KOPT-K1 (cell line): ENCODE results near the gene NBAS.
"Not testable (repeated sequence)": the region's sequence is repeated elsewhere in the genome, so short reads cannot be mapped to it uniquely, and the experiment has no call there.

Experiments used
- H3K27ac ChIP-seq: fragments of 200-600 bp; sonication (generic); 2 replicates; pipeline ENCODE4 v1.5.1; 2016; ENCODE audit warnings: antibody characterized with exemption, mild to moderate bottlenecking, low read depth, low read length; ENCODE audit not compliant: poor library complexity, severe bottlenecking
- H3K36me3 ChIP-seq: fragments of 200-600 bp; sonication (generic); 2 replicates; pipeline ENCODE4 v1.5.1; 2017; ENCODE audit warnings: antibody characterized with exemption, mild to moderate bottlenecking, low read length, moderate library complexity; ENCODE audit not compliant: insufficient read depth
- H3K9me3 ChIP-seq: fragments of 200-600 bp; sonication (generic); 2 replicates; pipeline ENCODE4 v1.5.1; 2017; ENCODE audit warnings: antibody characterized with exemption, low read length, mild to moderate bottlenecking; ENCODE audit not compliant: insufficient read depth, poor library complexity, severe bottlenecking

Gene NBAS

DNA sequence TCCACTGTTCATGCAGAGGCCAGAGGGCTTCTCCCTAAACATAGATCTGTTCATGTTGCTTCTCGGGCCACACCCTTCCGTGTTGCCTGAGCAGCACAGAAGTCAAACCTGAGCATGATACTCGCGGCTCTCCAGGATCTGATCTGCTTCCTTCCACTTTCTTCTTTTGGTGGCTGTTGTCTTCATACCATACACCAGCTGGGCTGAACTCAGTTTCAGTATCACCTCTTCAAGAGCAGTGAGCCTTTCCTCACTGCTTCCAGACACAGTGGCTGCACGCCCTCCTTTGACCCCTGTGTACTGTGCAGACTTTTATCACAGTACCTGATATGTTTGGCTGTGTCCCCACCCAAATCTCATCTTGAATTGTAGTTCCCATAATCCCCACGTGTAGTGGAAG lies 348.9 kb downstream of the NBAS start:
- H3K9me3 ChIP-seq, result no peaks in the 10 kb centered on the region
- H3K36me3 ChIP-seq, result peaks cover 7% of the 10 kb centered on the region; the same call in 1 of the 2 replicates
- no peak overlapping the region for H3K27ac ChIP-seq

DNA sequence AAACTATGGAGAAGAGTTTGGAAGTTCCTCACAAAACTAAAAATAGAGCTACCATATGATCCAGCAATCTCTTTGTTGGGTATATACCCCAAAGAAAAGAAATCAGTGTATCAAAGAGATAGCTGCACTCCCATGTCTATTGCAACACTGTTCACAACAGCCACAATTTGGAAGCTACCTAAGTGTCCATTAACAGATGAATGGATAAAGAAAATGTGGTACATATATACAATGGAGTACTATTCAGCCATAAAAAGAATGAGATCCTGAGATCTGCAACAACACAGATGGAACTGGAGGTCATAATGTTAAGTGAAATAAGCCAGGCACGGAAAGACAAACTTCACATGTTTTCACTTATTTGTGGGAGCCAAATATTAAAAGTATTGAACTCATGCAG lies 350.6 kb downstream of the NBAS start:
- H3K27ac ChIP-seq, H3K9me3 ChIP-seq, H3K36me3 ChIP-seq: not testable (repeated sequence)

DNA sequence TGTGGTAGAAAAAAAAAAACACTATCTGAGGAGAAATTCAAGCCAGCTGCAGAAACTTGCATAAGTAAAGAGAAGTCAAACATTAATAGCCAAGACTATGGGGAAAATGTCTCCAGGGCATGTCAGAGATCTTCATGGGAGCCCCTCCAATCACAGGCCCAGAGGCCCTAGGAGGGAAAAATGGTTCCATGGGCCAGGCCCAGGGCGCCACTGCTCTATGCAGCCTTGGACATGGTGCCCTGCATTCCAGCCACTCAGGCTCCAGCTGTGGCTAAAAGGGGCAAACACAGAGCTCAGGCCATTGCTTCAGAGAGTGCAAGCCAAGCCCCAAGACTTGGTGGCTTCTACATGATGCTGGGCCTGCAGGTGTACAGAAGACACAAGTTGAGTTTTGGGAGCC lies 354.7 kb downstream of the NBAS start:
- Histone ChIP-seq H3K36me3 (no peaks in the 10 kb centered on the region), H3K27ac (no peak overlapping the region), H3K9me3 (no peaks in the 10 kb centered on the region)

- Histone ChIP-seq H3K27ac (no peak overlapping the region), H3K9me3 (no peaks in the 10 kb centered on the region), H3K36me3 (no peaks in the 10 kb centered on the region)
These were observed 355.6 kb downstream of the NBAS start for GRCh38 chr2:15205562-15205961.

- Histone ChIP-seq H3K9me3 (no peaks in the 10 kb centered on the region), H3K27ac (no peak overlapping the region), H3K36me3 (no peaks in the 10 kb centered on the region)
These were observed 360.1 kb downstream of the NBAS start for GRCh38 chr2:15201009-15201408.

GRCh38 chr2:15200581-15200980 lies 360.6 kb downstream of the NBAS start:
- no peaks in the 10 kb centered on the region for H3K36me3 ChIP-seq
- H3K27ac ChIP-seq, result no peak overlapping the region
- no peaks in the 10 kb centered on the region for H3K9me3 ChIP-seq

DNA sequence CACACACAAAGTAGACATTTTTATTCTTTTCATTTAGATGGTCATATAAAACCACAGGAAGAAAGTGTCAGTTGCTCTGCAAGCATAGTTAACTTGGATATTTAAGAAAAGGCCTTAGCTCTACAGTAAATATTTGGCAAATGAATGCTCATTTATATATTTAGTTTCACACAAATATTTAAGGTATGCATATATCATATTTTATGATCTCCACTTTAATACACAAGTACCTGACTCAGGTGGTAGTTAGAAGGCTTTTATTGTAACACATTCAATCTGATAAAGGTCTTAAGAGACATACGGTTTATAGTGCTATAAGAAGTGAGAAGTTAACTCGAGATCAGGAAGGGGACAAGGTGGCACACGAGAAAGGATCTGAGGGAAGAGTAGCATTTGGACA lies 363.1 kb downstream of the NBAS start:
- no peaks in the 10 kb centered on the region for H3K36me3 ChIP-seq
- no peak overlapping the region for H3K27ac ChIP-seq
- H3K9me3 ChIP-seq, result no peaks in the 10 kb centered on the region

DNA sequence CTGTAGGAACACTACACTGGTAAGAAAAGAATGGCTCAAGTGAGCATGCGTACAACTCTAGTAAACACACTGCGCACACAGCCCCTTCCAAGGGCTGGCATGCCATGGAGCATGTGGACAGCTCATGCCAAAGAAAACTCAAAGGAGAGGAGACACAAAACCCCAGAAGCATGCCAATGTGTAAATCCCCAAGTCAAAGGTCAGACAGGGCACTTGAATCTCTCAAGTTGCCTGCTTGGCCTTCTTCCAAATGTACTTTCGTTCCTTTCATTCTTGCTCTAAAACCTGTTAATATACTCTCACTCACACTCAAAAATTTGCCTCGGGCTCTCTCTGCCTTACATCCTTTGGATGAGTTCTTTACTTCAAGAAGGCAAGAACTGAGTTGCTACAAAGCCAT lies 365.3 kb downstream of the NBAS start:
- Histone ChIP-seq H3K27ac (no peak overlapping the region), H3K36me3 (no peaks in the 10 kb centered on the region), H3K9me3 (no peaks in the 10 kb centered on the region)

DNA sequence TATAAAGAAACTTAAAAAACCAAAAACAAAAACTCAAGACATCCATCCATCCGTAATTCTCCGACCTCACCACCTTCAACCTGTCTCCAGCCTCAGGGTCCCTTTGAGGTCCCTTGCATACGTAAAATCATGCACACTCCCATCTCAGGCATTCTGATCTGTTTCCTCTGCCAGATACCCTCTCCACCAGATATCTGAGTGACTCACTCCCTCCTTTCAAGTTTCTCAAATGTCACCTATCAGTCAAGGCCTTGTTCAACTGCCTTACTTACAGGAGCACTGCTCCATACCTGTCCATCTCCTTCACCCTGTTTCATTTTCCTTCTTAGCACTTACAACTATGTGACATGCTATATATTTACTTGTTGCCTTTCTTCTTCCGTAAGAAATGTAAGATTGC lies 369.3 kb downstream of the NBAS start:
- H3K36me3 ChIP-seq, result peaks cover 9% of the 10 kb centered on the region; the same call in 1 of the 2 replicates
- no peaks in the 10 kb centered on the region for H3K9me3 ChIP-seq
- H3K27ac ChIP-seq, result no peak overlapping the region

DNA sequence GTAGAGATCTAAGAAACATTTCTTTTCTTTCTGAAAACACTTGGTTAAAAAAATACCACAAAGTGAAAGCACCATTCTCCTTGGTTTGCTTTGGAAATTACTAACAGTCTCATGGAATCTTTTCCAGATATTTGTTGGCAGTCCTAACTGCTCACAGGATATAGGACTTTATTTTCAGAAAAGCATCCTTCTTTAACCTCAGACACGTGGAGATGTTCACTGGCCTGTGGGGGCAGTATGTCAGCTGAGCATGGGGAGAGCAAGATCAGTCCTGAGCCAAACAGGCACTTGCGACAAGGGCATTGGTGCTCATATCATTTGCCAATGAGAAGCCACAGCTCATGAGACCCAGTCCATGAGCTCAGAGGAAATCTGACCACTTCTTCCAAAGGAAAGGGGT lies 371.9 kb downstream of the NBAS start:
- Histone ChIP-seq H3K36me3 (peaks cover 9% of the 10 kb centered on the region; the same call in 1 of the 2 replicates), H3K27ac (no peak overlapping the region), H3K9me3 (no peaks in the 10 kb centered on the region)

DNA sequence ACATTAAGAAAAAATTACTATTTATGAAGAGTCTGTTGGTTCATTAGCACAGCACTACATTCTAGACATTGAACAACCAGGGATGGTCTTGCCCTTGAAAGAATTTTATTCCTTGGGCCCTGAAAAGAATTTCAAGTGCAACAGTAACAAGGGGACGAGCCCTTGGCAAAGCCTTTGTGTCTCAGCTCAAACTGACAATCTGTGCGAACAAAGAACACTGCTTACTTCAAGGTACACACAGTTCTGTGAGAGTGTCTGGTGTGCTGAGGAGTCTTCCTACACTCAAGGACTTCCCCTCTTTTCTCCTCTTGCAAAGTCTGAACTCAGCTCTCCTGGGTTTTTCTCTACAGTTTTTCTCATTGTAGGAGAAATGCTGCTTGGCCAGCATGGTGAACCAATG lies 373.4 kb downstream of the NBAS start:
- Histone ChIP-seq H3K27ac (no peak overlapping the region), H3K36me3 (peaks cover 9% of the 10 kb centered on the region; the same call in 1 of the 2 replicates), H3K9me3 (no peaks in the 10 kb centered on the region)

GRCh38 chr2:15186118-15186517 lies 375.0 kb downstream of the NBAS start:
- Histone ChIP-seq H3K36me3 (peaks cover 9% of the 10 kb centered on the region; the same call in 1 of the 2 replicates), H3K9me3 (no peaks in the 10 kb centered on the region), H3K27ac (no peak overlapping the region)

- H3K27ac ChIP-seq, result no peak overlapping the region
- H3K9me3 ChIP-seq, result no peaks in the 10 kb centered on the region
- peaks cover 7% of the 10 kb centered on the region; the same call in 1 of the 2 replicates for H3K36me3 ChIP-seq
These were observed 376.6 kb downstream of the NBAS start for GRCh38 chr2:15184491-15184890.

- H3K27ac ChIP-seq, result no peak overlapping the region
- H3K36me3 ChIP-seq, result no peaks in the 10 kb centered on the region; the same call in 1 of the 2 replicates
- no peaks in the 10 kb centered on the region for H3K9me3 ChIP-seq
These were observed 378.9 kb downstream of the NBAS start for GRCh38 chr2:15182275-15182674.

DNA sequence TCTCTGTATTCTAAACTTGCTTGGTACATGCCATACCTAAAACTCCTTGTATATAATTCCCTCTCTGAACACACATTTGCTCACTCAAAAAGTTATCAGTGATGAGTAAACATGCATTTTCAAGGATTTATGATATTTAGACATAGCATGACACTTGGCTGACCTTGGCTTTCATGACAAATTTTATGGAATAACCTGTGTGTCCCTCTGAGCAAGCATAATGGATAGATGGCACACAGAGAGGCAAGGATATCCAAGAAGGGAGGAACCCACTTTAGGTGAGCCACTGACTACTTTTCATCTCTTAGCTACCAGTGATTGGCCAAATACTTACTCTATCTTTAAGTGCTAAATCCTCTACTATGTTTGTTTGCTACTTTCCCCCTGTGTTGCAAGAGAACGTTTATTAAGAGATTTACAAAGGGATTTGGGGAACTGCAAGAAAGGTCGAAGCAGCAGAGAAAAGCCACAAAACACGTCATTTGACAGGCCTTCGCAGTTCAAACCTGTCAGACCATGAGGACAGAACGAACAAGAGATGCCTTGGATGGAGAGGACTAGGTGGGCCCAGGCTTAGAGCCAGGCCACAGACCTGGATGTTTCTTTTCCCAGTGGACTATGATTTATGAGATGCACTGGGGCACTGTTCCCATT lies 379.9 kb downstream of the NBAS start:
- no peaks in the 10 kb centered on the region for H3K36me3 ChIP-seq
- H3K9me3 ChIP-seq, result no peaks in the 10 kb centered on the region
- H3K27ac ChIP-seq, result no peak overlapping the region

DNA sequence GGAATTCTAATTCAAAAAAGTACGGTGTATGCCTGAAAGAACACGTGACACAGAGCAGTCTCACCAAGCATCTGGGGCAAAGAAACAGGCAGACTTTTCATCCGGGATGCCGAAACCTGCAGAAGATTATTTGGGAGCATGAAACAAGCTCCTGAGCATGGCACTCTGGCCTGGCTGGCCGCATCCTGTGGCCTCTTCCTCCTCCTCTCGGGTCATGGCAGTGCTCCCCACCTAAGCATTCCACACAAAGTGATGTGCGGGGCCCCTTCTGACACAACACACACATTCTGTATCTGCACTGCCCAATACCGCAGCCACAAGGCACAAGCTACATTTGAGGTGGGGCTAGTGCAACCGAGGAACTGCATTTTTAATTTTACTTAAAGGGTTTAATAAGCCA lies 380.8 kb downstream of the NBAS start:
- H3K36me3 ChIP-seq, result no peaks in the 10 kb centered on the region

More for the DNA sequence above, 380.8 kb downstream of the NBAS start:
- Histone ChIP-seq H3K9me3 (no peaks in the 10 kb centered on the region), H3K27ac (no peak overlapping the region)
